CD4-positive, alpha-beta memory T cell (primary cell): Measurements from ENCODE around the gene CELF3. TPM values are rescaled to one million over a fixed set of nuclear protein-coding genes. Genes with fewer than 3 reads are reported as not detected.

Experiments used
- CTCF ChIA-PET: fragments of 350-600 bp; sonication (Branson Sonifier 250); formaldehyde crosslinking; loops from one replicate; lab custom pipeline; 2021; ENCODE audit warnings: inconsistent platforms; ENCODE audit not compliant: partially characterized antibody; lab: Charles Lee
- POLR2A ChIA-PET: fragments of 350-600 bp; sonication (Branson Sonifier 250); formaldehyde crosslinking; loops from one replicate; lab custom pipeline; 2021; ENCODE audit not compliant: partially characterized antibody; lab: Charles Lee
- DNase-seq, 5 donors: peaks; one replicate each; pipeline versions ENCODE4 v3.0.0 to v3.0.0-alpha.2; 2020 to 2022; ENCODE audit warnings: mixed read lengths in 1 of 5
- H3K27ac ChIP-seq: one replicate; pipeline ENCODE4 v1.7.0; 2013; ENCODE audit warnings: low read depth, low read length
- H3K27me3 ChIP-seq: 2 replicates; pipeline ENCODE4 v1.7.0; 2013; ENCODE audit warnings: mild to moderate bottlenecking, low read length, moderate library complexity; ENCODE audit not compliant: insufficient read depth
- H3K36me3 ChIP-seq: 2 replicates; pipeline ENCODE4 v1.7.0; 2013; ENCODE audit warnings: mild to moderate bottlenecking, low read length, moderate library complexity; ENCODE audit not compliant: insufficient read depth
- H3K4me1 ChIP-seq: 2 replicates; pipeline ENCODE4 v1.7.0; 2013; ENCODE audit warnings: mild to moderate bottlenecking, low read length, moderate library complexity; ENCODE audit not compliant: insufficient read depth
- H3K4me3 ChIP-seq, 2 donors: one replicate each; pipeline ENCODE4 v1.7.0; 2013; ENCODE audit warnings: low read length in 2 of 2, mild to moderate bottlenecking in 1 of 2
- H3K9me3 ChIP-seq, 2 donors: one replicate each; pipeline ENCODE4 v1.7.0; 2013; ENCODE audit warnings: low read length in 2 of 2, control low read depth in 1 of 2; ENCODE audit not compliant: control insufficient read depth in 1 of 2
- H3K27ac Mint-ChIP-seq, 7 donors: one replicate each; pipeline ENCODE4 v1.8.0; 2020 to 2021; ENCODE audit warnings: mixed read lengths in 7 of 7, mild to moderate bottlenecking in 6 of 7, inconsistent platforms in 3 of 7, moderate library complexity in 3 of 7
- H3K27me3 Mint-ChIP-seq, 2 donors: one replicate each; pipeline ENCODE4 v1.8.0; 2020 to 2021; ENCODE audit warnings: mixed read lengths in 2 of 2
- H3K36me3 Mint-ChIP-seq, 2 donors: one replicate each; pipeline ENCODE4 v1.8.0; 2020 to 2021; ENCODE audit warnings: mixed read lengths in 2 of 2, inconsistent platforms in 1 of 2, mild to moderate bottlenecking in 1 of 2
- H3K4me1 Mint-ChIP-seq, 4 donors: one replicate each; pipeline ENCODE4 v1.8.0; 2020 to 2021; ENCODE audit warnings: mixed read lengths in 4 of 4, mild to moderate bottlenecking in 1 of 4
- H3K4me3 Mint-ChIP-seq, 8 donors: one replicate each; pipeline ENCODE4 v1.8.0; 2020 to 2021; ENCODE audit warnings: mixed read lengths in 8 of 8, mild to moderate bottlenecking in 7 of 8, moderate library complexity in 6 of 8, inconsistent platforms in 3 of 8
- H3K9me3 Mint-ChIP-seq, 8 donors: one replicate each; pipeline ENCODE4 v1.8.0; 2020 to 2021; ENCODE audit warnings: mixed read lengths in 8 of 8, mild to moderate bottlenecking in 5 of 8, inconsistent platforms in 3 of 8, moderate library complexity in 1 of 8
- intact Hi-C: fragments of 100-400 bp; cut with micrococcal nuclease; formaldehyde crosslinking; loops from one replicate; pipeline ENCODE4 v1.15.1; 2023
- polyA plus RNA-seq, 2 donors: library from polyadenylated mRNA; unstranded; fragments of 300-500 nt; fragmentation: Illumina TruSeq; gene quantifications; one replicate each; pipeline ENCODE4 v1.2.3, GENCODE V29; 2021
- total RNA-seq, 2 experiments: library from RNA; stranded (reverse); gene quantifications; one replicate each; pipeline ENCODE4 v1.2.3, GENCODE V29; 2021

Gene CELF3
- total and polyA plus RNA-seq, 4 experiments from 2014 or later = not detected

DNA sequence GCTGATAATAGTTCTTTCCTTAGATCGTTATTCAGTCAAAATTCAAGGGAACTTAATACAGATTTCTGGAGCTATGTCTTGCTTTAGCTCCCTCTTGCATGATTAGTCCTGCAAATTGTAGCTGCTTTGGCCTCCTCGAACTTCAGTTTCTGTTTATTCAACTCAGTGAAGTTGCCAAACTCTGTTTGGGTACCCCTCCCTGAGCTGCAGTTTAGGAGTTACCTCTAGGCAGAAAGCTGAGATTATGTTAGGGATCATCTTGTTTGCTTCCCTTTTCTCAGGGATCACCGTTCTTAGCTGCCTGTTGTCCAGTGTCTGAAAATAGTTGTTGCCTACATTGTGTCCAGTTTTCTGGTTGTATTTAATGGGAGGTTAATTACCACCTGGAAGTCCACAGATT is 61.2 kb downstream of the CELF3 start:
- no peak overlapping the region for H3K4me3 ChIP-seq
- ChIA-PET CTCF (interaction anchor here (0.9 to 1.6 kb wide), 3 partner anchors 13 to 179 kb away, joined by 3 to 7 read pairs (median 6); no protein-coding TSS in a partner anchor), POLR2A (no interaction called here)
- H3K27ac Mint-ChIP-seq = no peak overlapping the region
- DNase-seq = no peak
- no peaks in the 10 kb centered on the region for H3K9me3 ChIP-seq
- intact Hi-C loops = no loop called here
- peaks cover 7% of the 10 kb centered on the region for H3K36me3 ChIP-seq
- H3K4me1 ChIP-seq = peaks cover 15% of the 10 kb centered on the region
- H3K9me3 Mint-ChIP-seq = no peaks in the 10 kb centered on the region
- peaks cover 11 to 26% (median 16%) of the 10 kb centered on the region in 4 donors for H3K4me1 Mint-ChIP-seq
- H3K27me3 Mint-ChIP-seq = no peaks in the 10 kb centered on the region
- no peak overlapping the region for H3K4me3 Mint-ChIP-seq
- no peak overlapping the region for H3K27ac ChIP-seq
- H3K27me3 ChIP-seq = no peaks in the 10 kb centered on the region
- peaks cover 29 to 41% of the 10 kb centered on the region in 2 donors for H3K36me3 Mint-ChIP-seq

DNA sequence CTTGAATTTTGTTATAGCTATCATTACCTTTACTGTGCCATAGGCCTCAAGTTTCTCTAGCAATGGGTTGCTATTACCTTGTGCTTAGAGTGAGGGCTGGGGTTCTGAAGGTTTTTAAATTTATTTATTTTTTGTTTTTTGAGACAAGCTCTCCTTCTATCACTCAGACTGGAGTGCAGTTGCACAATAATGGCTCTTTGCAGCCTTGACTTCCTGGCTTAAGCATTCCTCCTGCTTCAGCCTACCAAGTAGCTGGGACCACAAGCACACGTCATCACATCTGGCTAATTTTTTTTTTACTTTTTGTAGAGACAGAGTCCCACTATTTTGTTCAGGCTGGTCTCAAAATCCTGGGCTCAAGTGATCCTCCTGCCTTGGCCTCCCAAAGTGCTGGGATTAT is 63.2 kb downstream of the CELF3 start:
- peak overlapping the region in 2 of 7 donors; percentile 24 to 36 for H3K27ac Mint-ChIP-seq
- ChIA-PET CTCF (no interaction called here), POLR2A (no interaction called here)
- no peaks in the 10 kb centered on the region for H3K36me3 ChIP-seq
- H3K4me3 ChIP-seq = no peak overlapping the region
- no peaks in the 10 kb centered on the region for H3K27me3 ChIP-seq
- peaks cover 15% of the 10 kb centered on the region for H3K4me1 ChIP-seq
- H3K27ac ChIP-seq = no peak overlapping the region
- no peak overlapping the region for H3K4me3 Mint-ChIP-seq
- H3K9me3 Mint-ChIP-seq = no peaks in the 10 kb centered on the region
- no peak for DNase-seq
- peaks cover 11 to 29% (median 16%) of the 10 kb centered on the region in 4 donors for H3K4me1 Mint-ChIP-seq
- intact Hi-C loops = no loop called here
- H3K36me3 Mint-ChIP-seq = peaks cover 18 to 35% of the 10 kb centered on the region in 2 donors
- no peaks in the 10 kb centered on the region for H3K27me3 Mint-ChIP-seq
- no peaks in the 10 kb centered on the region for H3K9me3 ChIP-seq

Other genes with a start within 250 kb of the CELF3 start
- gene CGN, start 205.4 kb downstream of the CELF3 start, total RNA-seq = 1 to 10 TPM in 1 of 2 experiments, under 1 TPM in 1; 0.81 to 1.4 TPM
- gene CGN, start 205.4 kb downstream of the CELF3 start, polyA plus RNA-seq = 1 to 10 TPM in 1 of 2 donors, not detected in 1; 1.0 TPM
- gene TUFT1, start 176.5 kb downstream of the CELF3 start, total RNA-seq = 1 to 10 TPM; 3.5 to 4.4 TPM
- 1 to 10 TPM; 5.0 to 5.3 TPM for gene TUFT1, start 176.5 kb downstream of the CELF3 start, polyA plus RNA-seq
- 10 to 100 TPM; 40.0 to 44.3 TPM for gene SNX27, start 104.8 kb downstream of the CELF3 start, total RNA-seq
- 10 to 100 TPM in 1 of 2 donors, 1 to 10 TPM in 1; 7.5 to 14.2 TPM for gene SNX27, start 104.8 kb downstream of the CELF3 start, polyA plus RNA-seq
- not detected for gene RIIAD1, start 4.7 kb upstream of the CELF3 start, total RNA-seq
- not detected for gene RIIAD1, start 4.7 kb upstream of the CELF3 start, polyA plus RNA-seq
- 10 to 100 TPM; 75.5 to 82.8 TPM for gene MRPL9, start 46.7 kb upstream of the CELF3 start, total RNA-seq
- gene MRPL9, start 46.7 kb upstream of the CELF3 start, polyA plus RNA-seq = 100 to 1,000 TPM; 134 to 160 TPM
- 10 to 100 TPM; 29.1 to 29.3 TPM for gene TDRKH, start 73.7 kb upstream of the CELF3 start, total RNA-seq
- 10 to 100 TPM; 16.6 to 18.8 TPM for gene TDRKH, start 73.7 kb upstream of the CELF3 start, polyA plus RNA-seq
- gene LINGO4, start 88.6 kb upstream of the CELF3 start, total RNA-seq = under 1 TPM; 0.36 to 0.52 TPM
- under 1 TPM in 1 of 2 donors, not detected in 1; 0.20 TPM for gene LINGO4, start 88.6 kb upstream of the CELF3 start, polyA plus RNA-seq
- 10 to 100 TPM in 1 of 2 experiments, 1 to 10 TPM in 1; 10.0 to 11.2 TPM for gene RORC, start 115.0 kb upstream of the CELF3 start, total RNA-seq
- 10 to 100 TPM; 14.8 to 43.1 TPM for gene RORC, start 115.0 kb upstream of the CELF3 start, polyA plus RNA-seq
- gene C2CD4D, start 123.0 kb upstream of the CELF3 start, total RNA-seq = 1 to 10 TPM; 1.0 to 1.7 TPM
- gene C2CD4D, start 123.0 kb upstream of the CELF3 start, polyA plus RNA-seq = 1 to 10 TPM; 1.3 to 3.4 TPM
- gene THEM5, start 136.9 kb upstream of the CELF3 start, total RNA-seq = not detected
- under 1 TPM in 1 of 2 donors, not detected in 1; 0.40 TPM for gene THEM5, start 136.9 kb upstream of the CELF3 start, polyA plus RNA-seq
- 100 to 1,000 TPM; 105 to 106 TPM for gene THEM4, start 192.7 kb upstream of the CELF3 start, total RNA-seq
- gene THEM4, start 192.7 kb upstream of the CELF3 start, polyA plus RNA-seq = 100 to 1,000 TPM; 113 to 122 TPM